Measurements from ENCODE around the gene QSOX2.

QSOX2 gene

GRCh38 chr9:136252281-136252680 lies 6.7 kb upstream of the QSOX2 start:
- no peaks in the 10 kb centered on the region for H3K36me3 ChIP-seq (ENCODE audit: control insufficient read depth, insufficient read depth, low read length)
- H3K27me3 ChIP-seq (replicated peaks; ENCODE audit: control insufficient read depth, insufficient read depth, low read length, poor library complexity, severe bottlenecking): no peaks in the 10 kb centered on the region
- no peak overlapping the region for H3K27ac ChIP-seq (ENCODE audit: insufficient read depth, low read length, poor library complexity, severe bottlenecking)
- DNase-seq: no peak
- no peaks in the 10 kb centered on the region for H3K4me1 ChIP-seq (ENCODE audit: control insufficient read depth, insufficient read depth, low read length, poor library complexity, severe bottlenecking)
- H3K9me3 ChIP-seq (ENCODE audit: control insufficient read depth, low read length): no peaks in the 10 kb centered on the region
- H3K4me3 ChIP-seq (ENCODE audit: insufficient read depth, low read depth, low read length, poor library complexity, severe bottlenecking): no peak overlapping the region

- Histone ChIP-seq H3K36me3 (ENCODE audit: control insufficient read depth, insufficient read depth, low read length) (no peaks in the 10 kb centered on the region), H3K4me3 (ENCODE audit: insufficient read depth, low read depth, low read length, poor library complexity, severe bottlenecking) (no peak overlapping the region), H3K27ac (ENCODE audit: insufficient read depth, low read length, poor library complexity, severe bottlenecking) (no peak overlapping the region), H3K4me1 (ENCODE audit: control insufficient read depth, insufficient read depth, low read length, poor library complexity, severe bottlenecking) (no peaks in the 10 kb centered on the region), H3K9me3 (ENCODE audit: control insufficient read depth, low read length) (no peaks in the 10 kb centered on the region), H3K27me3 (replicated peaks; ENCODE audit: control insufficient read depth, insufficient read depth, low read length, poor library complexity, severe bottlenecking) (no peaks in the 10 kb centered on the region)
- DNase-seq: no peak
Measured at GRCh38 chr9:136251264-136252115, 5.9 kb upstream of the QSOX2 start.

DNA sequence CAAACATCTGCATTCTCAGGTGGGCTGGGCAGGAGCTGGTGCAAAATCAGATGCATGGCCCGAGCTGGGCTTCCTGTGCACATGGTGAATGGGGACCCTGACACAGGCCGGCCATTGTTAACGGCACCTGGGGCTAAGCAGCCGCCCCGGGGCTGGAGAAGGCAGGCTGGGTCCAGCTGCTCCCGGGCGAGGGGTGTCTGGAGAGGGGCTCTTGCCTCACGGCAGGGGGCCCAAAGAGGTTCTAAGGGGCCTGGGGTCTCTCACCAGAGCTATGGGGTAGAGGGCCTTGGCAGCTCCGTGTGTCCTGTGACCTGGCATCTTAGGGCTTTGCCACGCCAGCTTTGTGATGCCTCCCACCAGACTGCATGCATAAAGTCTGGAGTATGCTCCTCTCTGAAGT lies 5.1 kb upstream of the QSOX2 start:
- no peak overlapping the region for H3K27ac ChIP-seq (ENCODE audit: insufficient read depth, low read length, poor library complexity, severe bottlenecking)
- no peak overlapping the region for H3K4me3 ChIP-seq (ENCODE audit: insufficient read depth, low read depth, low read length, poor library complexity, severe bottlenecking)
- H3K4me1 ChIP-seq (ENCODE audit: control insufficient read depth, insufficient read depth, low read length, poor library complexity, severe bottlenecking): peaks cover 4% of the 10 kb centered on the region
- no peak for DNase-seq
- H3K9me3 ChIP-seq (ENCODE audit: control insufficient read depth, low read length): no peaks in the 10 kb centered on the region
- H3K27me3 ChIP-seq (replicated peaks; ENCODE audit: control insufficient read depth, insufficient read depth, low read length, poor library complexity, severe bottlenecking): no peaks in the 10 kb centered on the region
- H3K36me3 ChIP-seq (ENCODE audit: control insufficient read depth, insufficient read depth, low read length): no peaks in the 10 kb centered on the region

- Histone ChIP-seq H3K36me3 (ENCODE audit: control insufficient read depth, insufficient read depth, low read length) (no peaks in the 10 kb centered on the region), H3K4me3 (ENCODE audit: insufficient read depth, low read depth, low read length, poor library complexity, severe bottlenecking) (no peak overlapping the region), H3K27ac (ENCODE audit: insufficient read depth, low read length, poor library complexity, severe bottlenecking) (no peak overlapping the region), H3K27me3 (replicated peaks; ENCODE audit: control insufficient read depth, insufficient read depth, low read length, poor library complexity, severe bottlenecking) (no peaks in the 10 kb centered on the region), H3K4me1 (ENCODE audit: control insufficient read depth, insufficient read depth, low read length, poor library complexity, severe bottlenecking) (peaks cover 7% of the 10 kb centered on the region), H3K9me3 (ENCODE audit: control insufficient read depth, low read length) (no peaks in the 10 kb centered on the region)
- DNase-seq: no peak
Measured at GRCh38 chr9:136249877-136250559, 4.4 kb upstream of the QSOX2 start.

- no peaks in the 10 kb centered on the region for H3K36me3 ChIP-seq (ENCODE audit: control insufficient read depth, insufficient read depth, low read length)
- DNase-seq: no peak
- no peak overlapping the region for H3K4me3 ChIP-seq (ENCODE audit: insufficient read depth, low read depth, low read length, poor library complexity, severe bottlenecking)
- no peaks in the 10 kb centered on the region for H3K27me3 ChIP-seq (replicated peaks; ENCODE audit: control insufficient read depth, insufficient read depth, low read length, poor library complexity, severe bottlenecking)
- H3K27ac ChIP-seq (ENCODE audit: insufficient read depth, low read length, poor library complexity, severe bottlenecking): no peak overlapping the region
- no peaks in the 10 kb centered on the region for H3K9me3 ChIP-seq (ENCODE audit: control insufficient read depth, low read length)
- H3K4me1 ChIP-seq (ENCODE audit: control insufficient read depth, insufficient read depth, low read length, poor library complexity, severe bottlenecking): peaks cover 14% of the 10 kb centered on the region
Measured at GRCh38 chr9:136248951-136249876, 3.6 kb upstream of the QSOX2 start.

GRCh38 chr9:136247947-136248637 lies 2.5 kb upstream of the QSOX2 start:
- H3K9me3 ChIP-seq (ENCODE audit: control insufficient read depth, low read length): no peaks in the 10 kb centered on the region
- H3K4me3 ChIP-seq (ENCODE audit: insufficient read depth, low read depth, low read length, poor library complexity, severe bottlenecking): no peak overlapping the region
- H3K36me3 ChIP-seq (ENCODE audit: control insufficient read depth, insufficient read depth, low read length): no peaks in the 10 kb centered on the region
- DNase-seq: no peak
- no peak overlapping the region for H3K27ac ChIP-seq (ENCODE audit: insufficient read depth, low read length, poor library complexity, severe bottlenecking)
- H3K4me1 ChIP-seq (ENCODE audit: control insufficient read depth, insufficient read depth, low read length, poor library complexity, severe bottlenecking): peaks cover 25% of the 10 kb centered on the region
- no peaks in the 10 kb centered on the region for H3K27me3 ChIP-seq (replicated peaks; ENCODE audit: control insufficient read depth, insufficient read depth, low read length, poor library complexity, severe bottlenecking)

- Histone ChIP-seq H3K9me3 (ENCODE audit: control insufficient read depth, low read length) (no peaks in the 10 kb centered on the region), H3K4me1 (ENCODE audit: control insufficient read depth, insufficient read depth, low read length, poor library complexity, severe bottlenecking) (peaks cover 25% of the 10 kb centered on the region), H3K27ac (ENCODE audit: insufficient read depth, low read length, poor library complexity, severe bottlenecking) (no peak overlapping the region), H3K36me3 (ENCODE audit: control insufficient read depth, insufficient read depth, low read length) (no peaks in the 10 kb centered on the region), H3K27me3 (replicated peaks; ENCODE audit: control insufficient read depth, insufficient read depth, low read length, poor library complexity, severe bottlenecking) (no peaks in the 10 kb centered on the region), H3K4me3 (ENCODE audit: insufficient read depth, low read depth, low read length, poor library complexity, severe bottlenecking) (no peak overlapping the region)
- no peak for DNase-seq
Measured at GRCh38 chr9:136247551-136247916, 1.9 kb upstream of the QSOX2 start.

DNA sequence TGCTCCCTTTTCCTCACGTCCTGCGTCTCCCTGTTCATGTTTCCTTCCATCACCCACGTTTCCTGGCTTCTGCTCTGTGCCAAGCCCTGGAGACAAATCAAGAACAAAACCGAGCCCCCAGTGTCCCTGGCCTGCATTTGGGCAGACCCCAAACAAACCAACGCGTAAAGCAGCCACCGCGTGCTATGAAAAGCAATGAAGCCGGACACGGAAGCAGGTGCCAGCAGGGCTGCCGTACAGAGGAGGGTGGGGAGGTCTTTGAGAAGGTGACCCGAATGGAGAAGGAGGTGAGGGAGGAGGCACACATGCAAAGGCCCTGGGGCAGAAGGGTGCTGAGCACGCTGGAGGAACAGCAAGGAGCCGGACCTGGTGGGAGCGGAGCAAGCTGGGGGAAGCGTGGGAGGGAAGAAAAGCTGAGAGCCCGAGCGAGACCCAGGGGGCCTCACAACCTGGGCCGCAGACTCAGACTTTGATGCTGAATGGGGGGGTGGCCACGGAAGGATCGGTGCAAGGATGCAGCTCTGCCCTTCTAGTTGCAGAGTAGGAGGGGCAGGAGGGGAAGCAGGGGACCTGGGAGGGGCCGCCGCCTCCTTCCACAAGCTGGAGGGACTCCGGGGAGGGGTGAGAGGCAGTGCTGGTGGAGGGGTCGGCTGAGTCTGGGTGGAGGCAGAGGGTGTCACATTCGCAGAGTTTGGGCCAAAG lies 1.4 kb upstream of the QSOX2 start:
- Histone ChIP-seq H3K27ac (ENCODE audit: insufficient read depth, low read length, poor library complexity, severe bottlenecking) (no peak overlapping the region), H3K4me3 (ENCODE audit: insufficient read depth, low read depth, low read length, poor library complexity, severe bottlenecking) (no peak overlapping the region), H3K27me3 (replicated peaks; ENCODE audit: control insufficient read depth, insufficient read depth, low read length, poor library complexity, severe bottlenecking) (no peaks in the 10 kb centered on the region), H3K36me3 (ENCODE audit: control insufficient read depth, insufficient read depth, low read length) (no peaks in the 10 kb centered on the region), H3K4me1 (ENCODE audit: control insufficient read depth, insufficient read depth, low read length, poor library complexity, severe bottlenecking) (peaks cover 25% of the 10 kb centered on the region), H3K9me3 (ENCODE audit: control insufficient read depth, low read length) (no peaks in the 10 kb centered on the region)
- DNase-seq: no peak

- no peak for DNase-seq
- Histone ChIP-seq H3K27ac (ENCODE audit: insufficient read depth, low read length, poor library complexity, severe bottlenecking) (peak overlapping the region; percentile 30), H3K27me3 (replicated peaks; ENCODE audit: control insufficient read depth, insufficient read depth, low read length, poor library complexity, severe bottlenecking) (no peaks in the 10 kb centered on the region), H3K4me3 (ENCODE audit: insufficient read depth, low read depth, low read length, poor library complexity, severe bottlenecking) (peak overlapping the region; percentile 58), H3K4me1 (ENCODE audit: control insufficient read depth, insufficient read depth, low read length, poor library complexity, severe bottlenecking) (peaks cover 25% of the 10 kb centered on the region), H3K36me3 (ENCODE audit: control insufficient read depth, insufficient read depth, low read length) (no peaks in the 10 kb centered on the region), H3K9me3 (ENCODE audit: control insufficient read depth, low read length) (no peaks in the 10 kb centered on the region)
Measured at GRCh38 chr9:136244969-136245218, 718 bp downstream of the QSOX2 start.
